Stomach (tissue), 9 donors: Measurements from ENCODE around the gene FBXL20. TPM values are rescaled to one million over a fixed set of nuclear protein-coding genes. Genes with fewer than 3 reads are reported as not detected.

Experiments used
- DNase-seq, 2 donors: peaks; one replicate each; pipeline versions ENCODE4 v3.0.0 to v3.0.0-alpha.2; 2013 to 2019
- H3K27ac ChIP-seq, 5 donors: fragments of 200-600 bp in 4 of 5; sonication (generic) in 4 of 5; one replicate each; pipeline ENCODE4 v1.5.1; 2013 to 2019; ENCODE audit warnings: mild to moderate bottlenecking in 1 of 5, moderate library complexity in 1 of 5
- H3K27me3 ChIP-seq, 3 donors: fragments of 200-600 bp; sonication (generic); one replicate each; pipeline ENCODE4 v1.5.1; 2017 to 2019; ENCODE audit warnings: mixed run types in 1 of 3
- H3K36me3 ChIP-seq, 4 donors: fragments of 200-600 bp; sonication (generic); 1 replicate in 3 of 4; 2 replicates in 1 of 4; pipeline ENCODE4 v1.5.1; 2016 to 2019
- H3K4me1 ChIP-seq, 4 donors: fragments of 200-600 bp; sonication (generic); one replicate each; pipeline ENCODE4 v1.5.1; 2016 to 2019
- H3K4me3 ChIP-seq, 4 donors: fragments of 200-600 bp; sonication (generic) in 3 of 4; one replicate each; pipeline ENCODE4 v1.5.1; 2016 to 2019; ENCODE audit warnings: mild to moderate bottlenecking in 1 of 4
- H3K9me3 ChIP-seq, 4 donors: fragments of 200-600 bp; sonication (generic); one replicate each; pipeline ENCODE4 v1.5.1; 2016 to 2019
- EP300 ChIP-seq: sonication (generic); formaldehyde crosslinking; IDR thresholded peaks from one replicate; pipeline ENCODE4 v1.6.1; 2017; ENCODE audit warnings: antibody characterized with exemption
- POLR2A ChIP-seq, 4 donors: fragments of 450-650 bp; IDR thresholded peaks; one replicate each; pipeline ENCODE4 v1.6.1; 2016; ENCODE audit warnings: antibody characterized with exemption in 4 of 4, control low read depth in 2 of 4, mild to moderate bottlenecking in 1 of 4, moderate library complexity in 1 of 4
- POLR2AphosphoS5 ChIP-seq, 3 donors: sonication (generic); formaldehyde crosslinking; IDR thresholded peaks; one replicate each; pipeline ENCODE4 v1.6.1; 2016; ENCODE audit warnings: antibody characterized with exemption in 3 of 3
- WGBS, 5 donors: extraction: QIAGEN DNeasy Blood & Tissue Kit in 3 of 5; methylation state at CpG; one replicate each; pipeline versions ENCODE4 v1.1.5 to v1.1.7; 2013 to 2018; 5-methylcytosine and 5-hydroxymethylcytosine counted together
- intact Hi-C: fragments of 100-400 bp; cut with DNase I; formaldehyde crosslinking; loops from one replicate; pipeline ENCODE4 v1.15.1; 2023; ENCODE audit warnings: low total_unique reads
- polyA plus RNA-seq, 3 donors: library from polyadenylated mRNA; stranded (reverse); fragments of 200-250 nt; gene quantifications; one replicate each; pipeline ENCODE4 v1.2.3, GENCODE V29; 2013
- total RNA-seq, 5 donors: library from RNA; depleted of rRNA; stranded (reverse); fragments of >200 nt; gene quantifications; one replicate each; pipeline versions ENCODE4 v1.1.0 to v1.2.3, GENCODE V29; 2014 to 2016
- TF ChIP-seq, protein P1 (sequence below), 7 experiments: fragments of 450-650 bp in 4 of 7; fragments of 200-600 bp in 3 of 7; sonication (generic) in 3 of 7; IDR thresholded peaks; one replicate each; pipeline ENCODE4 v1.5.1; 2016 to 2019; ENCODE audit warnings: antibody characterized with exemption in 7 of 7, control low read depth in 2 of 7, mild to moderate bottlenecking in 1 of 7
- donor health status: healthy with polysubstance abuse.
- donor health status: Bipolar disorder and iron deficiency.
- donor health status: healthy.

The FBXL20 gene
- total and polyA plus RNA-seq, 8 donors = 1.5 to 18.4 (median 8.0) TPM

DNA sequence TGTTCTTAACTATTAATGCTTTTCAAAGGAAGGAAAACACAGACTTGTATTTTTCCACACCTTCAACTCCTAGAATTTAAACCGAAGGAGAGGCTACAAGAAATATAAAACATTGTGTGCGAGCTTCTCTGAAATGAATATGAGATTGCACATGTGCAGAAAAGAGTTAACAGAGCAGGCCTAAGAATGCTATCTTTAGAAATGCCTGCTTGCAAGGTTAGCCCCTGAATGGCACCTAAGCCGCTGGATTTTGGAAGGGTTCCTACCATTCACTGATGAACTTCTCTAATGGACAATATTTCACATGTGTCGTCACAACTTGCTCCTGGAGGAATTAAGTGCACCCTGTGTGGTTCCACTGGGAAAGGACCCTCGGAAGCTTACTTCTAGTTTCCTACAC is 69.3 kb downstream of the FBXL20 start:
- 77 to 85% (median 83%) methylated on average over 5 of the region's 5 CpGs for WGBS, 5 donors
- no peak for DNase-seq
- peaks cover 0 to 5% (median 0%) of the 10 kb centered on the region in 4 donors for H3K36me3 ChIP-seq
- H3K27ac ChIP-seq = no peak overlapping the region
- TF ChIP-seq EP300 = no peak
- TF ChIP-seq, protein P1, sequence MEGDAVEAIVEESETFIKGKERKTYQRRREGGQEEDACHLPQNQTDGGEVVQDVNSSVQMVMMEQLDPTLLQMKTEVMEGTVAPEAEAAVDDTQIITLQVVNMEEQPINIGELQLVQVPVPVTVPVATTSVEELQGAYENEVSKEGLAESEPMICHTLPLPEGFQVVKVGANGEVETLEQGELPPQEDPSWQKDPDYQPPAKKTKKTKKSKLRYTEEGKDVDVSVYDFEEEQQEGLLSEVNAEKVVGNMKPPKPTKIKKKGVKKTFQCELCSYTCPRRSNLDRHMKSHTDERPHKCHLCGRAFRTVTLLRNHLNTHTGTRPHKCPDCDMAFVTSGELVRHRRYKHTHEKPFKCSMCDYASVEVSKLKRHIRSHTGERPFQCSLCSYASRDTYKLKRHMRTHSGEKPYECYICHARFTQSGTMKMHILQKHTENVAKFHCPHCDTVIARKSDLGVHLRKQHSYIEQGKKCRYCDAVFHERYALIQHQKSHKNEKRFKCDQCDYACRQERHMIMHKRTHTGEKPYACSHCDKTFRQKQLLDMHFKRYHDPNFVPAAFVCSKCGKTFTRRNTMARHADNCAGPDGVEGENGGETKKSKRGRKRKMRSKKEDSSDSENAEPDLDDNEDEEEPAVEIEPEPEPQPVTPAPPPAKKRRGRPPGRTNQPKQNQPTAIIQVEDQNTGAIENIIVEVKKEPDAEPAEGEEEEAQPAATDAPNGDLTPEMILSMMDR (IDR thresholded peaks at IDR 0.05) = no peak
- no peak for TF ChIP-seq POLR2A (IDR thresholded peaks at IDR 0.05)
- TF ChIP-seq POLR2AphosphoS5 (IDR thresholded peaks at IDR 0.05) = no peak
- H3K9me3 ChIP-seq = no peaks in the 10 kb centered on the region
- intact Hi-C loops = no loop called here
- no peak overlapping the region for H3K4me3 ChIP-seq
- H3K27me3 ChIP-seq = no peaks in the 10 kb centered on the region
- H3K4me1 ChIP-seq = peaks cover 0 to 21% (median 9%) of the 10 kb centered on the region in 4 donors

DNA sequence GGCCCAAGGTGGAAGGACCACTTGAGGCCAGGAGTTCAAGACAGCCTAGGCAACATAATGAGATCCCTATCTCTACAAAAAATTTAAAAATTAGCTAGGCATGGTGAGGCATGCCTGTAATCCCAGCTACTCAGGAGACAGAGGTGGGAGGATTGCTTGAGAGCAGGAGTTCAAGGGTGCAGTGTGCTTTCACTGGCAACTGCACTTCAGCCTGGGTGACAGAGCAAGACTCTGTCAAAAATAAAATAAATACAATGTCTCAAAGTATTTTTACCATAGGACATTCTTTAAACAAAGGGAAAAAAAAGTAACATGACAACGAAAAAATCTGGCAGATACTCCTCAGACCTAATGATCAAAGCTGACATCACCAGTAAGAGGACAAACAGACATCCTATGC is 72.6 kb downstream of the FBXL20 start:
- H3K27me3 ChIP-seq = no peaks in the 10 kb centered on the region
- H3K9me3 ChIP-seq = no peaks in the 10 kb centered on the region
- no peaks in the 10 kb centered on the region for H3K36me3 ChIP-seq
- WGBS, 5 donors = 38 to 63% (median 54%) methylated on average over 1 of the region's 1 CpG
- intact Hi-C loops = no loop called here
- TF ChIP-seq, protein P1 (IDR thresholded peaks at IDR 0.05) = no peak
- TF ChIP-seq POLR2A (IDR thresholded peaks at IDR 0.05) (no peak), POLR2AphosphoS5 (IDR thresholded peaks at IDR 0.05) (no peak), EP300 (no peak)
- H3K27ac ChIP-seq = no peak overlapping the region
- peaks cover 0 to 28% (median 10%) of the 10 kb centered on the region in 4 donors for H3K4me1 ChIP-seq
- DNase-seq = no peak
- H3K4me3 ChIP-seq = no peak overlapping the region

DNA sequence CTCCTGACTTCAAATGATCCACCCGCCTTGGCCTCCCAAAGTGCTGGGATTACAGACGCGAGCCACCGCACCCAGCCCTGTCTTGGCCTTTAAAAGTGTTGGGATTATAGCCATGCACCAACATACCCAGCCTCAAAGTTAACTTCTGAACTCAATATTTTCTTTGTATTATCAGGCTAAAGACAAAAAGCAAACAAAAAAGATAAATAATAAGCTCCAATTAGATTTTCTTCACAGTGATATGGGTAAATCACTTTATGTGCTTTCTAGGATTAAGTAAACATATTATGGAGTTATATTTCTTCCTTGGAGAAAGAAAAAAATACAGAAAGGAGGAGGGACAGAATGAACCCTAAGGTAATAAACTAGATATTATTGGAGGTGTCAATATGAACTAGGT is 74.3 kb downstream of the FBXL20 start:
- 27 to 63% (median 46%) methylated on average over 4 of the region's 4 CpGs for WGBS, 5 donors
- H3K4me3 ChIP-seq = no peak overlapping the region
- no peaks in the 10 kb centered on the region for H3K9me3 ChIP-seq
- peaks cover 0 to 26% (median 10%) of the 10 kb centered on the region in 4 donors for H3K4me1 ChIP-seq
- peak overlapping the region in 2 of 5 donors; percentile 62 to 73 for H3K27ac ChIP-seq
- intact Hi-C loops = no loop called here
- H3K27me3 ChIP-seq = no peaks in the 10 kb centered on the region
- DNase-seq = peak in 1 of 2 donors; percentile 12
- H3K36me3 ChIP-seq = no peaks in the 10 kb centered on the region
- TF ChIP-seq, protein P1 (IDR thresholded peaks at IDR 0.05) = no peak
- TF ChIP-seq POLR2A (IDR thresholded peaks at IDR 0.05) = no peak
- no peak for TF ChIP-seq POLR2AphosphoS5 (IDR thresholded peaks at IDR 0.05)
- no peak for TF ChIP-seq EP300

DNA sequence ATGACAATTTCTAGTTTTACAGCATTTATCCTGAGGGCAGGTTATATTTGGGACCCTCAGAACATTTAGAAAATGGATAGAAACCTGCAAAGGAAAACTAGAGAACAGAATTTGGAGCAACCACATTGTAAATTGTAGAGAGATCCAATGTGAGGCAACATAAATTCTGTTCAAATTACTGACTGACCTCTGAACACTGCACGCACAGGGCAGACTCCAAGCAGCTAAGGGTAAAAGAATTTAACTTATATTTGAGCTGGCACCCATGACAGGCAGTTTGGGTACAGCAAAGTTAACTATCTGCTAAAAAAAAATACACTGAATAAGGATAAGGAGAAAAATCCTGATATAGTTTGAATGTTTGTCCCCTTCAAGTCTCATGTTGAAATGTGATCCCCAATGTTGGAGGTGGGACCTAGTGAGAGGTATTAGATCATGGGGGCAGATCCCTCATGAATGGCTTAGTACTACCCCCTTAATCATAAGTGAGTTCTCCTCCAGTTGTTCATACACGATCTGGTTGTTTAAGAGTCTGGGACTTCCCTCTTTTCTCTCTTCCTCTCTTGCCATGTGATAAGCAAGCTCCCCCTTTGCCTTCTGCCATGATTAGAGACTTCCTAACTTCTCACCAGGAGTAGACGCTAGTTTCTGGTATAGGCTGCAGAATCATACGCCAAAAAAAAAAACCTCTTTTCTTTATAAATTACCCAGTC is 75.7 kb downstream of the FBXL20 start:
- Histone ChIP-seq H3K27me3 (no peaks in the 10 kb centered on the region), H3K27ac (no peak overlapping the region), H3K9me3 (no peaks in the 10 kb centered on the region), H3K4me3 (no peak overlapping the region), H3K36me3 (no peaks in the 10 kb centered on the region), H3K4me1 (peaks cover 0 to 21% (median 10%) of the 10 kb centered on the region in 4 donors)
- no peak for DNase-seq
- WGBS, 5 donors = 62 to 78% (median 67%) methylated on average over 4 of the region's 4 CpGs
- intact Hi-C loops = no loop called here
- TF ChIP-seq EP300 = no peak
- TF ChIP-seq, protein P1 (IDR thresholded peaks at IDR 0.05) = no peak
